ENCODE data around the gene VEZT.

DNA sequence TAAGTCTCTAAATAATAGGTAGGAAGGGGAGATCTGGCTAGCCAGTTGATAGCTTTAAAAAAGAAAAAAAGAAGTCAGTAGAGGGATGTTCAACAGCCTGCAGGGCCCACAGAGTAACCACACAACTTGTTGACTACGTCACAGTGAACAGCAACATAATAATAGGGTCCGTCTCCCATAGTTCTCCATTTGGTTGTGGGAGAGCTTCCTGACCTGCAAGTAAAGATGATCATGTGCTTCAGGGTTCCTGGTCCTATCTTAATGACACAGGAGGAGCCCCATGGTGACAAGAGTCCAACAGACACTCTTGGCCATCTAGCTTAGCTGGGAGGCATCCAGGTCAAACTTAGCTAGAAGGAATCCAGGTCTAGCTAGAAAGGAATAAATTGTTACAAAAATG, 36.5 kb upstream of the VEZT start:
- TF ChIP-seq POLR2A (IDR thresholded peaks at IDR 0.05; ENCODE audit: extremely low read depth, insufficient read length), result no peak
- TF ChIP-seq CTCF (IDR thresholded peaks at IDR 0.05; ENCODE audit: low read depth, low read length), result no peak
- no peak for TF ChIP-seq MYC (IDR thresholded peaks at IDR 0.05; ENCODE audit: low read depth, low read length)
- no peak for TF ChIP-seq MAX (IDR thresholded peaks at IDR 0.05; ENCODE audit: low read depth, low read length)

All from NB4 (cell line).